Gastrocnemius medialis (tissue), 4 donors: ENCODE data around the gene TRIM47.
A peak's percentile ranks its signal among the peaks of the same experiment; 100 is the strongest.

ENCODE experiments used
- POLR2A ChIP-seq, 2 donors: fragments of 450-650 bp; IDR thresholded peaks; one replicate each; pipeline ENCODE4 v1.6.1; 2017; ENCODE audit warnings: antibody characterized with exemption in 2 of 2, mild to moderate bottlenecking in 2 of 2, moderate library complexity in 2 of 2
- TF ChIP-seq, protein P1 (sequence below), 5 experiments: fragments of 450-650 bp in 3 of 5; fragments of 200-600 bp in 2 of 5; sonication (generic) in 2 of 5; IDR thresholded peaks in 4 of 5; conservative IDR thresholded peaks in 1 of 5; 1 replicate in 4 of 5; 2 replicates in 1 of 5; pipeline ENCODE4 v1.5.1; 2016 to 2019; ENCODE audit warnings: antibody characterized with exemption in 5 of 5, mild to moderate bottlenecking in 3 of 5, moderate library complexity in 3 of 5

DNA sequence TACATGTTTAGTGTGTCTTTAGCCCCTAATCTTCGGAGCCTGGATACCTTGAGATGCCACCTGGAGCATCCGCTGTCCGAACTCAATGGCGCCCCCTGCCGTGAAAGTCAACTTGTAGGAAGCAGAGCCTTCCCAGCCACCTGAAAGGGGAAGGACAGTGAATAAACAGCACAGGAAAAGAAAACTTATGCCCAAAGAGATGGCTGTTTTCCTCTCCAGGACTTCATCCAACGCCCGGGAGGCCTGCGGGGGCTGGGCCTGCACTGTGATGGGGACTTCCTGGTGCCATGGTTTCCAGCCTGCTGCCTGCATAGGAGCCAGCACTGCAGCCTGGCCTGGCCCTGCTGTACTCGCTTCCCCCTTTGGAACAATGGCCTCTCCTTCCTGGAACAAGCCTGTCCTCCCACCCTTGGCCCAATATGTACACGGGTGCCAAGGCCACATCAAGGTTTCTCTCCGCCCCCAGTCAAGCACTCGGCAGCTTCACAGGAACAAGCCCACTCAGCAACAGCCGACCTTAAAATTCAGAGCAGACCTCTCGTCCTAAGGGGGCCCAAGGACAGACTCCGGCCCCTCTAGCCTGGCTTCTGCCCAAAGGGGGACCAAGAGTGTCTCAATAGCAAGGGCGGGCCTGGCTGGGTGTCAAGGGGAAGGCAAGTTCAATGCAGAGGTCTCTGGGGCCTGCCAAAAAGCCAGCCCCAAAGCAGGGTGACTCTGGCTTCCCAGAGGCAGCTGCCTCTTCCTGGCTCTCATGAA is 29.7 kb downstream of the TRIM47 start:
- TF ChIP-seq, protein P1, sequence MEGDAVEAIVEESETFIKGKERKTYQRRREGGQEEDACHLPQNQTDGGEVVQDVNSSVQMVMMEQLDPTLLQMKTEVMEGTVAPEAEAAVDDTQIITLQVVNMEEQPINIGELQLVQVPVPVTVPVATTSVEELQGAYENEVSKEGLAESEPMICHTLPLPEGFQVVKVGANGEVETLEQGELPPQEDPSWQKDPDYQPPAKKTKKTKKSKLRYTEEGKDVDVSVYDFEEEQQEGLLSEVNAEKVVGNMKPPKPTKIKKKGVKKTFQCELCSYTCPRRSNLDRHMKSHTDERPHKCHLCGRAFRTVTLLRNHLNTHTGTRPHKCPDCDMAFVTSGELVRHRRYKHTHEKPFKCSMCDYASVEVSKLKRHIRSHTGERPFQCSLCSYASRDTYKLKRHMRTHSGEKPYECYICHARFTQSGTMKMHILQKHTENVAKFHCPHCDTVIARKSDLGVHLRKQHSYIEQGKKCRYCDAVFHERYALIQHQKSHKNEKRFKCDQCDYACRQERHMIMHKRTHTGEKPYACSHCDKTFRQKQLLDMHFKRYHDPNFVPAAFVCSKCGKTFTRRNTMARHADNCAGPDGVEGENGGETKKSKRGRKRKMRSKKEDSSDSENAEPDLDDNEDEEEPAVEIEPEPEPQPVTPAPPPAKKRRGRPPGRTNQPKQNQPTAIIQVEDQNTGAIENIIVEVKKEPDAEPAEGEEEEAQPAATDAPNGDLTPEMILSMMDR (IDR thresholded peaks at IDR 0.05 in 4 of 5, conservative IDR thresholded peaks at IDR 0.05 in 1 of 5): peak; percentile 55 to 72 (median 69)
- peak in 1 of 2 donors; percentile 12 for TF ChIP-seq POLR2A (IDR thresholded peaks at IDR 0.05)
